ENCODE results near the gene C16orf90. TPM values are rescaled to one million over a fixed set of nuclear protein-coding genes. Genes with fewer than 3 reads are reported as not detected.

Gene C16orf90
- total RNA-seq, 6 experiments from 2014 or later, result not detected

DNA sequence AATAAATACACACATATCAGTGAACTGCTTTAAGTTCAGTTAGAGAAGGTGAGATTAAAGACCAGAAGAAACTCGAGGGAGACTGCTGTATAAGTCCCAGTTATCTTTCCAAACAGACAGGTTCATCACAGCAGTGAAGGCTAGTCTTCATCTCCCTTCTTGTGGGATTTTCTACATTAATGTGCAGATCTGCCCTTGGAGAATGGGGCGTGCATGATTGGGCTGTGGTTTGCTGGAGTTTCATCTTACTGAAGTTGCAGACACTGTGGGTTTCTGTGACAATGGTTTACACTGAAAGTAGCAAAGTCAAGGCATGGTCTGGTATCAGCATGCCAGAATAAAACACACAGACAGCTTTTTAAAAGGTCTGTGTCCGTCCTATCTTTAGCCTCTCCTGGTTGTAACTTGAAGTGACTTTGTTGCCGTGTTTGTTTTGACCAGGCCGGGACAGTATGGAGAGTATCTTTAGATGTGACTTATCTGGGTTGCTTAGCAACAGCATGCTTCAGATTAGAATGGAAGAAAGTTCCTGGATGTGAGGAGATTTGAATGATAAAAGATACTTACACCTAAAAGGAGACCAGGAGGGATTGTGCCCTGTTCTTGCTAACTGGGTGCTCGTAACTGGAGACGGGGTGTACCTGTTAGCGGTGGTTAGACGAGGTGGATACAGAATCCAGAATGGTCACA, 35.7 kb downstream of the C16orf90 start:
- H3K9me3 ChIP-seq, result no peaks in the 10 kb centered on the region
- peaks cover 0 to 52% (median 14%) of the 10 kb centered on the region in 4 donors for H3K4me1 ChIP-seq
- H3K27me3 ChIP-seq, result no peaks in the 10 kb centered on the region
- H3K4me3 ChIP-seq, result peak overlapping the region in 2 of 3 donors; percentile 63 to 89
- DNase-seq (no peak), ATAC-seq (no peak)
- 32% methylated on average over 9 of the region's 9 CpGs for WGBS (ENCODE audit: insufficient coverage, low coverage, low lambda C conversion rate, missing lambda C conversion rate)
- no peaks in the 10 kb centered on the region for H3K36me3 ChIP-seq
- peak overlapping the region in 2 of 3 donors; percentile 5 to 98 for H3K27ac ChIP-seq
- TF ChIP-seq, protein P1, sequence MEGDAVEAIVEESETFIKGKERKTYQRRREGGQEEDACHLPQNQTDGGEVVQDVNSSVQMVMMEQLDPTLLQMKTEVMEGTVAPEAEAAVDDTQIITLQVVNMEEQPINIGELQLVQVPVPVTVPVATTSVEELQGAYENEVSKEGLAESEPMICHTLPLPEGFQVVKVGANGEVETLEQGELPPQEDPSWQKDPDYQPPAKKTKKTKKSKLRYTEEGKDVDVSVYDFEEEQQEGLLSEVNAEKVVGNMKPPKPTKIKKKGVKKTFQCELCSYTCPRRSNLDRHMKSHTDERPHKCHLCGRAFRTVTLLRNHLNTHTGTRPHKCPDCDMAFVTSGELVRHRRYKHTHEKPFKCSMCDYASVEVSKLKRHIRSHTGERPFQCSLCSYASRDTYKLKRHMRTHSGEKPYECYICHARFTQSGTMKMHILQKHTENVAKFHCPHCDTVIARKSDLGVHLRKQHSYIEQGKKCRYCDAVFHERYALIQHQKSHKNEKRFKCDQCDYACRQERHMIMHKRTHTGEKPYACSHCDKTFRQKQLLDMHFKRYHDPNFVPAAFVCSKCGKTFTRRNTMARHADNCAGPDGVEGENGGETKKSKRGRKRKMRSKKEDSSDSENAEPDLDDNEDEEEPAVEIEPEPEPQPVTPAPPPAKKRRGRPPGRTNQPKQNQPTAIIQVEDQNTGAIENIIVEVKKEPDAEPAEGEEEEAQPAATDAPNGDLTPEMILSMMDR (IDR thresholded peaks at IDR 0.05), result no peak
- no peak for TF ChIP-seq POLR2A (IDR thresholded peaks at IDR 0.05)
- intact Hi-C loops (cut with DNase I), result no loop called here

- 0% methylated on average over 10 of the region's 10 CpGs for WGBS (ENCODE audit: insufficient coverage, low coverage, low lambda C conversion rate, missing lambda C conversion rate)
- H3K4me3 ChIP-seq, result peak overlapping the region; percentile 63 to 91 (median 89)
- peak overlapping the region; percentile 97 to 98 (median 97) for H3K27ac ChIP-seq
- TF ChIP-seq POLR2A (IDR thresholded peaks at IDR 0.05), result peak; percentile 89
- TF ChIP-seq, protein P1 (IDR thresholded peaks at IDR 0.05), result no peak
- intact Hi-C loops (cut with DNase I), result no loop called here
- DNase-seq (peak in 1 of 3 donors; percentile 69), ATAC-seq (peak; percentile 65 to 72 (median 68))
- H3K9me3 ChIP-seq, result no peaks in the 10 kb centered on the region
- no peaks in the 10 kb centered on the region for H3K27me3 ChIP-seq
- H3K4me1 ChIP-seq, result peaks cover 0 to 46% (median 14%) of the 10 kb centered on the region in 4 donors
- H3K36me3 ChIP-seq, result no peaks in the 10 kb centered on the region
Measured at GRCh38 chr16:3458852-3459361, 36.4 kb downstream of the C16orf90 start.

- Histone ChIP-seq H3K4me1 (peaks cover 0 to 43% (median 14%) of the 10 kb centered on the region in 4 donors), H3K9me3 (no peaks in the 10 kb centered on the region), H3K4me3 (peak overlapping the region; percentile 63 to 91 (median 89)), H3K27me3 (no peaks in the 10 kb centered on the region), H3K27ac (peak overlapping the region; percentile 97 to 98 (median 97)), H3K36me3 (no peaks in the 10 kb centered on the region)
- intact Hi-C loops (cut with DNase I), result no loop called here
- 0% methylated on average over 6 of the region's 47 CpGs for WGBS (ENCODE audit: insufficient coverage, low coverage, low lambda C conversion rate, missing lambda C conversion rate)
- ATAC-seq (peak in 3 of 4 donors; percentile 5 to 20 (median 8)), DNase-seq (peak; percentile 41 to 68 (median 58))
- TF ChIP-seq POLR2A (IDR thresholded peaks at IDR 0.05), result no peak
- TF ChIP-seq, protein P1 (IDR thresholded peaks at IDR 0.05), result no peak
Measured at GRCh38 chr16:3458278-3458851, 36.9 kb downstream of the C16orf90 start.

DNA sequence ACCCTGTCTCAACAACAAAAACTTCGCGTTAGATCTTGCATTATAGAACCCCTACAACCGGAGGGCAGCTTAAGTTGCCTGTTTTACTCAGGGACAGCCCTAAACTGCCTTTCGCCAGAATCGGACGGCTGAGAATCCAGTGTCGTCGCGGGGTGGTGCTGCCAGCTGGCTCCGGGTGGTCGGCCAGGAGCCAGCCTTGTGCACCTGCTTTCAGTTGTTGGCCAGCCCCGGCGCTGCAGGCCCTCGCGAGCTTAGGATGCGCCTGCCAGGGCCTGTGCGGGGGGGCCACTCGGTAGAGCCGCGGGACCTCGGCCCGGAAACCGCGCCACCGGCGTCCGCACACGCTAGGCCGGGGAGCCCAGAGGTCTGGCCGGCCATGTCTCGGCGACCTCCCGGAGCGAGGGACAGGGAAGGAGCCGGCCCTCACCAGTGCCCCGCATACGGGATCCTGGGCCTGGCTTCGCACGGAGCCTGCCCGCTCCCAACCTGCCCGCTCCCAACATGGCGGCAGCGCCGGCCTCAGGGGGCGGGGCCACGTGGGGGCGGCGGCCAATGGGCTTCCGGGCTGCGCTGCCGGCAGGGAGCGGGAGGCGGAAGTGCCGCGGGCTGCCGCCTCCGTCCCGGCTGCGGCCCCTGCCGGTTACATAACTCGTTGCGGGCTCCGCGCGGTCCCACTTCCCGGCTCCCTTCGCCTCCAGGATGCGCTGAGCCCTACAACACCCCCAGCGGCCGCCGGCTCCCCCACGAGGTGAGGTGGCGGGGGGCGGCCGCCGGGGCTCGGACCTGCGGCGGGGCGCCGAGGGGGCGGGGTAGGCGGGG, 37.6 kb downstream of the C16orf90 start:
- no peaks in the 10 kb centered on the region for H3K27me3 ChIP-seq
- H3K27ac ChIP-seq, result peak overlapping the region; percentile 97 to 98 (median 97)
- intact Hi-C loops (cut with DNase I), result no loop called here
- DNase-seq (peak; percentile 92 to 96 (median 95)), ATAC-seq (peak; percentile 85 to 94 (median 88))
- TF ChIP-seq, protein P1 (IDR thresholded peaks at IDR 0.05), result peak; percentile 31 to 39 (median 38)
- TF ChIP-seq POLR2A (IDR thresholded peaks at IDR 0.05), result peak; percentile 68
- H3K36me3 ChIP-seq, result no peaks in the 10 kb centered on the region
- H3K9me3 ChIP-seq, result no peaks in the 10 kb centered on the region
- H3K4me3 ChIP-seq, result peak overlapping the region; percentile 63 to 91 (median 89)
- H3K4me1 ChIP-seq, result peaks cover 0 to 43% (median 14%) of the 10 kb centered on the region in 4 donors
- no CpG with 5 or more reads among the region's 83 CpGs for WGBS (ENCODE audit: insufficient coverage, low coverage, low lambda C conversion rate, missing lambda C conversion rate)

Measured in right lobe of liver (tissue), 6 donors.